Measurements from ENCODE around the gene SDHA.
"Not testable (repeated sequence)": the region's sequence is repeated elsewhere in the genome, so short reads cannot be mapped to it uniquely, and the experiment has no call there.

Gene SDHA

DNA sequence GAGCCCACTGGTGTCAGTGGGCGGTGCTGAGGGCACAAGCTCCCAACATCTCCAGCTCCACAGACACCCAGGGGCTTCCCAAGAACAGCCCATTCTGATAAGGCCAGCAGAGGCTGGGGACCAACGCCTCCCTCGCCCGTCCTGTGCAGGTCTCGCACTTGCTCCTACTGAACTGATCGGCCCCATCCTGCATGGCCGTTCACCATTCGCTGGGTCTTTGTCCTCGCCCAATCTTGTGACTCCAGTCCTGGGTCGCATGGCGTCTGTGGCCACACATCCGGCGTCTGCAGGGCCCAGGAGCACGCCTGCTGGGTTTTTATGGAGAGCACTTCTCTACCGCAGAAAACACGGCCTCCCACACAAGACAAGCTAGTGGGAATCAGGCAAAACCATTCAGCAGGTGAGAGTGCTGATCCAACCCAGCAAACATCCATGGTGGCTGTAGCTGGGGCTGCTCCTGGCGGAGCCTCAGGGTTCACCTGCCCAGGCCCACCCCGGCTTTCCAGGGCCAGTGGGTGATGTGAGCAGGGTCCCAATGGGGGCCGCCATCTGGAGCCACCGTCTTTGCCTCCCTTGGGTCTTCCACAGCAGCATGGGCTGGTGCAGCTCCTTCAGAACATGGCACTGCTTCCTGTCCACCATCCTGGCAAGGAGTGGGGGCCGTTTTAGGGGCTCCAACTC, 19.5 kb upstream of the SDHA start:
- no peak for DNase-seq

DNA sequence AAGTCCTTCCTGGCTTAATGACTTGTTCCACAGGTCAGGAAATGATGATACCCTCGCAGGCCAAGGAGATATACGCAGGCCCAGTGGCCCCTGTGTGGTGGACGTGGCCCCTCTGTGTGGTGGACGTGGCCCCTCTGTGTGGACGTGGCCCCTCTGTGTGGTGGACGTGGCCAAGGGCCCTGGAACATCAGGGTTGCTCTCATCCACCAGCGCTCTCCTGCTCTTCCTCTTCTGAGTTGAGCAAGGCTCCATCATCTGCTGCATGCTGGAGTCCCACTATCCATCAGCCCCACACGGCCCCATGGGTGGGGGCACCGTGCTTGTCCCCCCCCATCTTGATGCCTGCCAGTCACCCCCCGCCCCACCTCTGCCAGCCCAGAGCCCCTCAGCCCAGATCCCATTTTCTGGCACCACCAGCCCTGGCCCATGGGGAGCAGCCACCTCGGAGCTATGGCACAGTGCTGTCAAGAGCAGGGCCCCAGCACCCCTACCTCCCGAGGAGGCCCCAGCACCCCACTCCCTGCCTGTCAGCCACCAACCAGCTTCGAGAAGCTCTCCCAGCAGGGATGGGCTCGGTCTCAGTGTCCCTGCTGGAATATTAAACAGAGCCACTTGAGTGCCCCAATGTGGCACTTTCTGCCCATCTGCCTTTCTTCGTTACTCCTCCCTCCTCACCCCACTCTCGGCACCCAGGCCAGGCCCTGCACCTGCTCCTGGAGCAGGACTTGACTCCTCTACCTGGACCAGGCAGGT, 18.7 kb upstream of the SDHA start:
- no peak for DNase-seq

DNA sequence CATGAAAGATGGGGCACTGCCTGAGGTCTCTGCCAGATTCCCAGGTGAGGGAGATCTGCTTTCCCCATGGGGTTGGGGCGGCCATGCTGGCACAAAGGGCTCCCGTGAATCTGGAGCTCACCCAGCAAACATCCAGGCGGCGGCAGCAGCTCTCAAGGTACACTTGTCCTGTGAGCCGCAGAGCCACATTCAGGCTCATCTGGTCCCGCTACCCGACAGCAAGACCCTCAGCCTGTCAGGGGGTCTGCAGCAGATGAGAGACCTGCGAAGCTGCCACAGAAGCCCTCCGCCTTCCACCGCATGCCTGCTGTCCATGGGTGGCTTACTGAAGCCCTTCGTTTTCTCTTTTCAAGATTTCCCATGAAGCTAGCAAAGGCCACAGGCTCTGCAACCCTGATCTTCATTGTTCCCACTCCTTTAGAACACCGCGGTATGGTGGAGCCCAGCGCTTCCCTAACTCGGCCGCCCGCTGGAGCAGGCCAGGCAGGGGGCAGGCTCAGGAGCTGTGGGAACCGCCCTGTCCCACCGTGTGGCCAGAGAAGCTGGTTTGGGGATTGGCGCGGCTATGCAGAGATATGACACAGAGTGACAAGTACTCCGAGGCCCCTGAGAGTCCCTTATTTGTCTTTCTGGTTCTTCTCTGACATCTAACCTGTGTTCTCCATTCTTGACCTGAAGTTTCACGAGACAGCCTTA, 18.0 kb upstream of the SDHA start:
- DNase-seq: no peak

DNA sequence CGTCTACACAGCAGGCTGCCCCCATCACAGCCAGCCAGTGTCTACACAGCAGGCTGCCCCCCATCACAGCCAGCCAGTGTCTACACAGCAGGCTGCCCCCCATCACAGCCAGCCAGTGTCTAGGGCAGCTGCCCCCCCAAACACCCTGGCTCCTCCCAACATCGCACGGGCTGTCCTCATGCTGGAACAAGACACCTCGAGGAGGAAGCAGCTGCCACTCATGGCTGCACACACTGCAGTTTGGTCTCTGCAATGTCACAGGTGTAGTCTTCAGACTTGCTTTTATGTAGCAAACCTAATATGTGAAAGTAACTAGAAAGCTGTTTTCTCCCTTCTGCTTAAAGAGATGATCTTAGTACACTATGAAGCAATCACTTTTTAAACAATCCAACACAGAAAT, 17.1 kb upstream of the SDHA start:
- DNase-seq: no peak

DNA sequence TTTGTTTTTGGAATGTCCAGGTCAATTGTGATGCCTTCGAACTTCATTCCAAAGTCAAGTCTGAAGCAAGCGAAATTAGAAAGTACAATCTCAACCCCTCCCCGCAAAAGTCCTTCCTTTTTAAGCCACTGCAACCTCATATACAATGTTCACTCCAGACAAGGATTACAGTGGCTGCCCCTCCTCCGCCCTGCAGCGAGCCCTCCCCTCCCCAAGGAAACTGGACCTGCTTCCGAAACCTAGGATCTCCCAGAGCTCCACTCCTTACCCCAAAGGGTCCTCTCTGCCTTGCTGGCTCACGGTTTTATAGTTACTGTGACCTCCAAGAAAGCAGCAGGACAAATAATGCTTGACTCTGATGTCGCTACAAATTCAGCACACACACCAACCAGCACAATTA, 16.4 kb upstream of the SDHA start:
- DNase-seq: no peak

DNA sequence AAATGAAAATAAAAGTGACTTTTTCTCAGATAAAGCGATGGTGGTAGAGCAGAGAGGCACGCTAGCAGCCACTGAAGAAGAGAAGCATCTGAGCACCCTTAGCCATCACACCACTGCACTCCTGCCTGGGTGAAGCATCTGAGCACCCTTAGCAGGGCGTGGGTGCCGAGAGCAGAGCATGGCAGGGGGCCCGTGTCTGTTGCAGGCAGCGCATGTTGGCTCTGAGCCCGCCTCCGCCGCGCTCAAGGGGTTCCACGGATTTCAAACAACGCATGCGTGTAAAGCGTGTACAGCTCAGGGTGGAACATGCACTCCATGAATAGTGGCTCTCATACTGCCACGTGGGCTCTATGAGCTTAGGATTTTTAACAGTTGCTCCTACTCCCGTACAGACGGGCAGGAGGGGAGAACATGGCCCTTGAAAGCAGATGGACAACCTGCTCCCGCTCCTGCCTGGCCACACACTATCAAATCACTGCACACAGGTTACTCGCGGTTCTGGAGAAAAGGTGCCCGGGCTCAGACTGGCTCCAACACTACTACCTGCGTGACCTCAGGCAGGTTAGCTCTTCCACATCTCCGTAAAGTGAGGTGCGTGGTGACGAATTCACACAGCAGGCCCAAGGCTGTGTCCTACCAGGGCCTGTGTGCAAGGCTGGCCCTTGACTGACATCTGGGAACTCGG, 14.7 kb upstream of the SDHA start:
- no peak for DNase-seq

DNA sequence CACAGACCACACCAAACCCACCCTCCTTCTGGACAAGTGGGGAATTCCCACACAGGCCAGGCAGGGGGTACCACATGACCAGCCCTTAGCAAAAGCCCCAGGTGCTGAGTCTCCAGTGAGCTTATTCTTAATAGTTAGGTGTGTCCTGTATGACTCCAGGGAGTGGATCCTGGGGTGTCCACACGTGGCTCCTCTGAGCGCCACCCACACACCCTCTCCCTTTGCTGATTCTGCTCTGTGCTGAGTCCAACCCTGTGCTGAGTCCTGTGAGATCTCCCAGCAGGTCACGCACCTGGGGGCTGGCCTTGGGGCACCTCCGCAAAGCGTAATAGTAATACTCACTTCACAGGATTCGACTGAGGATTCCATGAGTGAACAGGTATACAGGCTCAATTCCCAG, 14.1 kb upstream of the SDHA start:
- no peak for DNase-seq

DNA sequence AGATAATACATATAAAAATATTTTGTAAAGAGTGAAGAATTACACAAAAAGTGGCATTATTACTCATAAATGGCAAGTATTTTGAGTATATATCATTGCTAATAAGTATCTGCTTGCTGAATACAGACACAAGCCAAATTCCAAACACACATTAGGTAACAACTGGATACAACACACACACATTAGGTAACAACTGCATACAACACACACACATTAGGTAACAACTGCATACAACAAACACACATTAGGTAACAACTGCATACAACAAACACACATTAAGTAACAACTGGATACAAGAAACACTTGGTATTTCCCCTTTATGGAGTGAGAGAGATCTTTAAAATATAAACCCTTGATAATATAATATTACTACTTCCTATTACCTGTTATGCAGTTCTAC, 13.7 kb upstream of the SDHA start:
- DNase-seq: no peak

DNA sequence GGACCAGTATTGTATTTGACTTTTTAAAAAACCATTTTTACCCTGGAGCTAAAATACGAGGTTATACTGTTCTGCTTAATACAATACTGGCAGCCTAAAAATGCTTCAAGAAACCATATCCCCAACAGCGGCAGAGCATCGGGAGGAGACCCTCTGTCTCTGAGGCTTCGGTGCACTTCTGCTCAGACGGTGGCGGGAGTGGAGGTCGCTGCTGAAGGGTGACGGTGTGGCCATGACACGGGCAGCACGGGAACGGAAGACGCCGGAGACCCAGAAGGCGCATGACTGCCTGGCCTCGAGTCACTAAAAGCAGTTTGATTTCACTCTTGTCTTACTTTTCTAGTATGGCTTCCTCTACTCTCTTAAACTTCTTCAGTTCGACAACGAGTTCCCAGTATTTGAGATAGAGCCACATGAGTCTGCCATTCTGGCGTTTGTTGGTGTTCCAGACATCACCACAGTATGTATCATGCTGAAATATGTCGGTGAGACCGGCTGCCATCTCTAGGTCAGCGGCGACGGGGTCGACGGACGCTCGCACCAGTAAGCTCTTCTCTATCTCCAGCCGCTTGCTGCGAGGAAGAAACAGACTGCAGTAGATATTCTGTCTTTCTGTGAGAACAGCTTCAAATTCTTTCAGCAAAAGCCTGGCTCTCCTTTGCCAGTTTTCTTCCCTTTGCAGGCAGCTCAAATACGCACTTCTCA, 13.0 kb upstream of the SDHA start:
- no peak for DNase-seq

DNA sequence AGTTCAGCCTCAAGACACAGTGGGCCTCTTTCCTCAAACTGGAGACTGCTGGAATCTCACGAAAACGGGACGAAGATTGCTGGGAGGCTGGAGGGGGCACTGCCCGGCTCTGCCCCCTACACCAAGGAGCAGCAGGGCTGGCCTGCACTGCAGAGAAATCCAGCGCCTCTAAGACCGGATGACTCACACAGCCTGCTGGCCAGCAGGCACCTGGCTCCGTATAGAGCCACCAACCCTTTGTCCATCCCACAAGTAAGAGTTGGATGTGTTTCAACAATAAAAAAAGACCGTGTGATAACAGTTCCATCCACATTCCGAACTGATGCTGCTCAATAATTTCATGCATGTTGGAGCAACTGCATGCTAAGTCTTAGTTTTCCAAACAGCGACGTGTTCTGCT, 11.7 kb upstream of the SDHA start:
- DNase-seq: no peak

DNA sequence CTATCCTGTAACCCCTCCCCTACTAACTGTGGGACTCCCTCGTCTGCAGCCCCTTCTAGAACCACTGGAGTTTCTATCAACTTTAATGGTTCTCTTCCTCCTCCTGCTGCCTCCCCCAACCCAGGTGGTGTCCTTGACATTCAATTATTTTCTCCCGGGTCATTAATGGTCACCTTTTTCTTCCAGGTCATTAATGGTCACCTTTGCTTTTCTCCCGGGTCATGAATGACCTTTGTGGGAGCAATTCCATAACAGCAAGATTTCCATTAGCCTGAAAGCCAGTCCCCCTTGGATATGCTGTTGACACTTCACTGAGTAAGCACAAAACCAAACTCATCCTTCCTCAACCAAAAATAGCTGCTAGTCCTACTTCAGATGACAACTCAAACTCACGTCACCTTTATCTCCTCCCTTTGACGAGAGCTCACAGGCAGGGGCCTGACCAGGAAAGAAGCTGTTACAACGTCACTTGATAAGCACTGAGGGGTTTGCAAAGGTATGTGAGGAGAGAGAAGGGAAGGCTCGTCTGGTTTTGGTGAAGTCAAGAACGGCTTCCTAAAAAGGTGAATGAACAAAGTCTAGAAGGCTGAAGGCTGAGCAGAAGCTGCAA, 11.1 kb upstream of the SDHA start:
- DNase-seq: no peak

DNA sequence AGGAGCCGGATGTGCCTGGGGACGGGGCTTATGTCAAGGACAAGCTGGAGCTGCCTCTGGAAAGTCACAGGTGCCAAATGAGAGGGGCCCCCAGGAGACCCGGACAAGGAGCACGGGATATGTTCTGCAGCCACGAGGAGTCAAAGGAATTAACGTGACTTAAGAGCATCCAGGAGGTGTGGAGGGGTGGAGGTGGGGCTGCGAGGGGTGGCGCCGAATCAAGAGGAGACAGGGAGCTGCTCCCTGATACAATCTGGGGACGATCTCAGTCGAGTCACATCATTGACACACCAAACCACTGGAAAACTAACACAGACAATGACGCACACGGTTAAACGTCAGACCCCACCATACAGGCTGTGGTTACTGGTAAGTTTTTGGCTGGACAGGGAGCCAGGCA, 10.5 kb upstream of the SDHA start:
- no peak for DNase-seq

DNA sequence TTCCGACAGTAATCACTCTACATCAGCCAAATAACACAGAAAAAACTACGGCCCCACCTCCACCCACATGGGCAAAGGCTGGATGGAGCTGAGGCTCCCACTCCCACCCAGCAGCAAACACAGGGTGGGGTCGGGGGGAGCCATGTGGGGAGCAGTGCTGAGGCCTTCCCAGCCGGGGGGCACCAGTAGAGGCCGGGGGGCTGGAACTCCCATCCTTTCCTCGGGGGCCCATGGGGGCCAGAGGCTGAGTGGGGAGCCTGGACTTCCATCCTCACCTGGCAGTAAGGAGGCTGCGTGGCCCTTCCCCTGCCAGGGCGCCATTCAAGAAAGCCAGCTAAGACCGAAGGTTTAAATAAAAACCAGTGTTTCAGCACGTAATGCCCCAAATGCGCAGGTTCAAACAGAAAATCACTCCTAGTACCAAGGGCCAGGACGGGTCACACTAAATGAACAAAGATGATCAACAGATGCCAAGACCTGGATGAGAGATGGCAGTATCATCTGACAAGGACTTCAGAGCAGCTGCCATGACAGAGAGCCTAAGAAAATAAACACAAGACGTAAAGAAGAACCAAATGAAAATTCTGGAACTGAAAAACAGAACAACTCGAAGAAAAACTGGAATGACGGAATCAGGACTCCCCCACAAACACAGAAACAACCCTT, 9.5 kb upstream of the SDHA start:
- DNase-seq: no peak

DNA sequence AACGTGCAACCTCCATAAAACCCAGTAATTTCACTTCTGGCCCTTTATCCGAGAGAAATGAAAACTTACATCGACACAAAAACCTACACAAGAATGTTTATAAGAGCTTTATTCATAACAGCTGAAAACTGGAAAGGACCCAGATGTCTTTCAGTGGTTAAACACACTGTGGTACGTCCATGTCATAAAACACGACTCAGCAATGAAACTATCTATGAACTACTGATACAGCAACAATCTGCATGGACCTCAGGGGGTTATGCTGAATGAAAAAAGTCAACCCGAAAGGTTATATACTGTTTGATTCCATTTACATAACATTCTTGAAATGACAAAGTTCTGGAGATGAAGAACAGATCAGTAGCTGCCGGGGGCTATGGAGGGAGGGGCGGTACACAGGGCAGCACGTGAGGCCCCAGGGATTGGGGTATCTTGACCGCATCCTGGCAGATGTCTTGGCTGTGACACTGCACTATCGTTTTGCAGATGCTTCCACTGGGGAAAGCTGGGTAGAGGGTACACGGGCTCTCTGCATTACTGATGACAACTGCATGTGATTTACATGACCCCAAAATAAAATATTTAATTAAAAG, 4.2 kb upstream of the SDHA start:
- no peak for DNase-seq

DNA sequence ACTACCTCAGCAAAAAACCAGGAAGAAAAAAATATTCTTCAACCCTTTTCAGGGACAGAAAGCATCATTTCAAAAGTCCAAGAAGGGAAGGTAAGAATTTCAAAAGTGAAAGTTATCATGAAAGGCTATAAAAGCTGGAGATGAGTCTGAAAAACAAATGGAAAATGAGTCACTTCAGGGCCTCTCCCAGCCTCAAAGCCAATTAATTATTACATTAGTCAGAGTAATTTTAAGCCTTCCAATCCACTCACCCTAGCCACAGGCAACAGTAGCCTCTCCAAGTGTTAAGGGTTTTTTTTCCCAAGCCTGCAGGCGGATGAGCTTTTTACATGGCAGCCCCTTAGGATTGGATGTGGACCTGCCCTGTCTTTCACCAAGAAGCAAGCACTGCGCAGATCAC, 2.9 kb upstream of the SDHA start:
- DNase-seq: peak; percentile 31 to 40

DNA sequence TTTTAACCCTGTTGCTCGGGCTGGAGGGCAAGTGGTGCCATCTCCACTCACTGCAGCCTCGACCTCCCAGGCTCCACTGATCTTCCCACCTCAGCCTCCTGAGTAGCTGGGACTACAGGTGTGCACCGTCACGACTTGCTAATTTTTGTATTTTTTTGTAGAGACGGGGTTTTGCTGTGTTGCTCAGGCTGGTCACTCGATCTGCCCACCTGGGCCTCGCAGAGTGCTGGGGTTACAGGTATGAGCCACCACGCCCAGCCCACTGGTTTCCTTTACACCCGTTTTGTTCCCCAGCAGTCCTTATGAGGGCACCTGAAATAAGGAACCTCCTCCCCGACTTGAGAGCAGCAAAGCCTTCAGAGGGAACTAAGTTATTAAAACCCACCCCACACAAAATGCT, 2.0 kb upstream of the SDHA start:
- DNase-seq: not testable (repeated sequence)

DNA sequence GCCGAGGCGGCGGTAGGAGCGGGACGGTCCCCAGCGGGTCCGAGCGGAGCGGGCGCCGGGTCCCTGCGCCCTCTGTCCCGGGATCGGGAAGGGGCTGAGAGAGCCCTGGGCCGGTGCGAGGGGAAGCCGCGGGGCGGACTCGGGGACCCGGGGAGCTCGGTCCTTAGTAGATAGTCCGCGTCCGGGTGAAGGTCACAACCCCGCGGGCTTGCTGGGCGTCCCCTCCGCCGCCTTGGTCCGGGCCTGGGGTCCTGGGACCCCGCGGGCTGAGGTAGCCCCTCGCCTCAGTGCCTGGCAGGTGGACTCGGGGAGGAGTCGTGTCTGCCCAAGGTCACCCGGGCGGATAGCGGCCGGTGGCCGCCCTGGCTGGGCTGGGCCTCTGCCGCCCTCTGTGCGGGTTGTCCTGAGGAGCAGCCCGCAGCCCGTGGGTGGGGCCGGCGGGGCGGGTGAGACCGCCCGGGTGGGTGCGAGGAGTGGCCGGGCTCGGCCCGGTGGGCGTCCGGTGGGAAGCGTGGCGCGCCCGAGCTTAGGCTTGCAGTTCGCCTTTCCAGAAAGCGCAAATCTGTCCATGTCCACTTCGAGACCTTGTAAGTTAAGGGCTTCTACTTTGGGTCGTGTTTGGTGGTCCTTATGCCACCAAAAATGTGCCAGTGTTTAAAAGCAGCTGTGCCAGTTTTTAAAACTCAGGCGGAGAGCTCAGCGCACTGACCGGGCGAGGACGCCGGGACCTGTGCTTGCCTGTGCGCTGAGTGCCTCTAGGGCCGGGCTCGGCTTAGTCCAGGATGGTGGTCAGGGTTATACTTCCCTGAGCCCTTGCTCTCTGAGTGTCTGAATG, 554 bp downstream of the SDHA start:
- DNase-seq: peak; percentile 44 to 53

DNA sequence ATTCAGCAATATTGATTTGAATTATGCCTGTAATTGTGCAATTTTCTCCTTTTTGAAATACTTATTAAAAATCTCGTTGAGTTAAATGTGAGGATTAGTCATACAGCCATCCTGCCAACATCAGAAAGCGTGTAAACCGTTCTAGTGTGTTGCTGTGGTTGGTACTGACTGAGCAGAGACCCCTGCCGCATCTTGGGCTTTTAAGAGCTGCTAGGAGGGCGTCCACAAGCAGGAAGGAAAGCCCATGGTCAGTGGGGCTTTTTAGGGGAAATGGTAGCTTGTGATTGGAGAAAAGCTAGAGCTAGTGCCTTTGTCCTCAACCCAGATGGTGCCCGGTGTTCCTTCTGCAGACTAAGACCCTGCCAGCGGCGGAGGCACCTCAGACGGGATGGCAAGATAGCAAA, 1.3 kb downstream of the SDHA start:
- DNase-seq: peak; percentile 47 to 49

DNA sequence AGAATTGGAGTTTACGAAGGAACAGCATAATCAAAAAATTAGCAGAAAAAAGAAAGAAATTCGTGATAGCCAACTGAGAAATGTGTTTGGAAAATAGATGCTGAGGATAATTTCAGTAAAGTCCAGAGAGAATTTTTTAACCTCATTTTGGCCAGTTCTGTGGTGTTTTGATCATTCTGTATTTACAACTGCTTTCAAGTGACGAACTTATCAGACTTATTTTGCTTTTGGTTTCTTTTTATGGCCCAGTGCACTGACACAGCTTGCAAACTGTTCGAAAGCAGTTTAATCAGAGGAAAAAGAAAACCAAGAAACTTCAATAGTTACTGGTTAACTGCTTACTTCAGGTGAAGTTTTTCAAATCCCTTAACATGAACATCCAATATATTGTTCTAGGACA, 1.9 kb downstream of the SDHA start:
- DNase-seq: no peak

DNA sequence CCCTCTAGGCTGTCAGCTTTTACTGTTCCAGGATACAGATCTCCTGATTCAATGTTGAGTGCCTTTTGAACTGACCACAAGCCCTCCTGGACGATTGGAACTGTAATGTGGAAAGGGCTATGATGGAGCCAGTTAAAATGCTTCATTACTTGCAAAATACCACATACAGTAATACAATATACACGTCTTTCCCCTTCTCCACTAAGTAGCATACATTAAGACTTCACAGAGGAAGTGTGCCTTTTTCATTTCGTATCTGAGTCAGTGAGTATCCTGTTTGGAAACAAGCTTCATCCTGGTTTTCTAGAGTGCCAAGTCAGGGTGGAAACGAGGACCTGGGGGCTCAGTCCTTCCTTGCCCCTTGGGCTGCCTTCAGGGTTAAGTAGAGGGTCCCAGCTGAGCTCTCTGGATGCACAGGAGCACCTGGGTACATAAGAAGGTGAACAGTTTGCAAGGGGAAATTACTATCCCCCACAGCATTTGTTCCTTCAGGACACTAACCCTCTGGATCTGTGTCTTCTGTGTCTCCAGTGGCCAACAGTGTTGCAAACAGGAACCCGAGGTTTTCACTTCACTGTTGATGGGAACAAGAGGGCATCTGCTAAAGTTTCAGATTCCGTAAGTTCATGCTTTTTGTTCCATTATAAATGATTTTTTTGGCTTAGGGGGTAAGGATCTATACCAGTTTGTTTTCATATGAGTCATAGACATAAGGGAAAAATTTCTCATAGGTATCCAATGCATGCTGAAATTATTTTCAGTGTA, 5.0 kb downstream of the SDHA start:
- DNase-seq: peak in 1 of 2 experiments; percentile 12

Data from activated T-cell treated with anti-CD3 and anti-CD28 coated beads, Interleukin-2, amount 50 U/mL, for 48 hours (primary cell).